Fibroblast of lung (primary cell): Measurements from ENCODE around the gene CPM. TPM values are rescaled to one million over a fixed set of nuclear protein-coding genes. Genes with fewer than 3 reads are reported as not detected.
"Not testable (repeated sequence)": the region's sequence is repeated elsewhere in the genome, so short reads cannot be mapped to it uniquely, and the experiment has no call there.

Experiments
- DNase-seq, 2 donors: peaks; one replicate each; pipeline versions ENCODE4 v3.0.0 to v3.0.0-alpha.2; 2010; ENCODE audit warnings: low read depth in 2 of 2
- H2AFZ ChIP-seq: 2 replicates; pipeline ENCODE4 v1.5.1; 2012; ENCODE audit warnings: low read length, control low read depth, inconsistent platforms
- H3K27ac ChIP-seq: 2 replicates; pipeline ENCODE4 v1.5.1; 2011; ENCODE audit warnings: low read length, control low read depth; ENCODE audit not compliant: insufficient read depth
- H3K27me3 ChIP-seq: 2 replicates; pipeline ENCODE4 v1.5.1; 2011; ENCODE audit warnings: mild to moderate bottlenecking, low read length; ENCODE audit not compliant: control insufficient read depth, insufficient read depth
- H3K36me3 ChIP-seq: 2 replicates; pipeline ENCODE4 v1.5.1; 2011; ENCODE audit warnings: low read length; ENCODE audit not compliant: control insufficient read depth, insufficient read depth
- H3K4me1 ChIP-seq: 2 replicates; pipeline ENCODE4 v1.5.1; 2011; ENCODE audit warnings: low read length; ENCODE audit not compliant: control insufficient read depth, insufficient read depth; ENCODE audit errors: extremely low read depth
- H3K4me2 ChIP-seq: 2 replicates; pipeline ENCODE4 v1.5.1; 2011; ENCODE audit warnings: low read length, control low read depth; ENCODE audit not compliant: insufficient read depth; ENCODE audit errors: extremely low read depth
- H3K4me3 ChIP-seq, 4 experiments: fragments of 200-600 bp in 1 of 4; sonication (generic) in 1 of 4; replicated peaks in 1 of 4; 2 replicates each; pipeline ENCODE4 v1.5.1; 2011 to 2016; ENCODE audit warnings: low read length in 4 of 4, low read depth in 3 of 4, mild to moderate bottlenecking in 3 of 4, control low read depth in 2 of 4, inconsistent platforms in 1 of 4, mixed read lengths in 1 of 4; ENCODE audit not compliant: insufficient read depth in 1 of 4; ENCODE audit errors: control extremely low read depth in 1 of 4
- H3K79me2 ChIP-seq: 2 replicates; pipeline ENCODE4 v1.5.1; 2012; ENCODE audit warnings: mild to moderate bottlenecking, low read length, inconsistent platforms; ENCODE audit not compliant: control insufficient read depth, insufficient read depth
- H3K9ac ChIP-seq: 2 replicates; pipeline ENCODE4 v1.5.1; 2011; ENCODE audit warnings: mild to moderate bottlenecking, low read length, control low read depth; ENCODE audit not compliant: insufficient read depth
- H3K9me3 ChIP-seq: 2 replicates; pipeline ENCODE4 v1.5.1; 2012; ENCODE audit warnings: low read depth, low read length; ENCODE audit not compliant: control insufficient read depth, insufficient read depth
- H4K20me1 ChIP-seq: 2 replicates; pipeline ENCODE4 v1.5.1; 2011; ENCODE audit warnings: low read length; ENCODE audit not compliant: control insufficient read depth, insufficient read depth; ENCODE audit errors: extremely low read depth
- CTCF ChIP-seq, 2 donors: IDR thresholded peaks in 1 of 2; conservative IDR thresholded peaks in 1 of 2; 1 replicate in 1 of 2; 2 replicates in 1 of 2; pipeline ENCODE4 v1.5.1; 2011 to 2012; ENCODE audit warnings: low read length in 2 of 2, control low read depth in 1 of 2, inconsistent platforms in 1 of 2, low read depth in 1 of 2, mild to moderate bottlenecking in 1 of 2
- EZH2 ChIP-seq: IDR thresholded peaks from 2 replicates; pipeline ENCODE4 v1.5.1; 2012; ENCODE audit warnings: low read length, control low read depth, mild to moderate bottlenecking; ENCODE audit errors: missing control alignments
- polyA plus RNA-seq, 2 donors: library from polyadenylated mRNA; depleted of rRNA in 1 of 2; stranded (reverse) in 1 of 2; unstranded in 1 of 2; fragments of >200 nt; gene quantifications; 2 replicates each; pipeline ENCODE4 v1.2.1, GENCODE V29; 2011 to 2012; ENCODE audit warnings: missing spikeins in 1 of 2
- total RNA-seq: library from RNA; depleted of rRNA; stranded (reverse); fragments of >200 nt; gene quantifications from 2 replicates; pipeline ENCODE4 v1.2.1, GENCODE V29; 2014

CPM gene
- total and polyA plus RNA-seq, 2 donors (not counting 1 experiment from before 2014, with no cell fraction given) = 5.3 to 23.5 TPM

- Histone ChIP-seq H3K4me3 (no peak overlapping the region), H3K9me3 (no peaks in the 10 kb centered on the region), H3K9ac (no peak overlapping the region), H3K36me3 (peaks cover 14% of the 10 kb centered on the region), H3K27me3 (no peaks in the 10 kb centered on the region), H3K4me2 (no peak overlapping the region), H4K20me1 (no peaks in the 10 kb centered on the region), H3K27ac (no peak overlapping the region), H3K79me2 (peaks cover 2% of the 10 kb centered on the region), H3K4me1 (no peaks in the 10 kb centered on the region), H2AFZ (no peak overlapping the region)
- DNase-seq = no peak
- TF ChIP-seq EZH2 (no peak), CTCF (conservative IDR thresholded peaks at IDR 0.05 in 1 of 2, IDR thresholded peaks at IDR 0.05 in 1 of 2; ENCODE audit: low read depth in 1 of 2, low read length in 2 of 2) (no peak)
Observed at GRCh38 chr12:68842784-68843567, 90.0 kb downstream of the CPM start.

- DNase-seq = no peak
- Histone ChIP-seq H3K4me2 (no peak overlapping the region), H3K27me3 (no peaks in the 10 kb centered on the region), H3K9me3 (no peaks in the 10 kb centered on the region), H3K27ac (no peak overlapping the region), H3K4me3 (no peak overlapping the region), H3K79me2 (peaks cover 2% of the 10 kb centered on the region), H3K9ac (no peak overlapping the region), H4K20me1 (no peaks in the 10 kb centered on the region), H3K4me1 (no peaks in the 10 kb centered on the region), H2AFZ (no peak overlapping the region), H3K36me3 (peaks cover 17% of the 10 kb centered on the region)
- TF ChIP-seq EZH2 (no peak), CTCF (conservative IDR thresholded peaks at IDR 0.05 in 1 of 2, IDR thresholded peaks at IDR 0.05 in 1 of 2; ENCODE audit: low read depth in 1 of 2, low read length in 2 of 2) (no peak)
Observed at GRCh38 chr12:68842123-68842522, 90.8 kb downstream of the CPM start.

DNA sequence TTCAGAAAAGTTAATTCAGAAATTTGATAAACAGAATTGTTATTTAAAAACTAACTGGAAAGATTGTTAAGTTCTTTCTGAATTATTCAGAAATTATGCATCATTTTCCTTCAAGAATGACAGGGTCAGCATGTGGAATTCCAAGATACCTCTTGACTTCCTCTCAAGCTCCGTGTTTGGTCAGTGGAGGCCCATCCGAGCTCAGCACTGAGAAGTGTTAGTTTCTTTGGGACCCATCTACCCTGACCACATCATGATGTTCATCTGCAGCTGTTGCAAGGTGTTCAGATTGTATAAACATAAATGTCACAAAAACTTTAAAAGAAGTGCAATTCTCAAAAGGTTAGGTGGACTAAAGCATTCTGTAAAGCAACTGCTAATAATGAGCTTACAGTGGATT is 91.3 kb downstream of the CPM start:
- DNase-seq = no peak
- TF ChIP-seq EZH2 (no peak), CTCF (conservative IDR thresholded peaks at IDR 0.05 in 1 of 2, IDR thresholded peaks at IDR 0.05 in 1 of 2; ENCODE audit: low read depth in 1 of 2, low read length in 2 of 2) (no peak)
- H3K9ac ChIP-seq = no peak overlapping the region
- H3K79me2 ChIP-seq = peaks cover 2% of the 10 kb centered on the region
- no peaks in the 10 kb centered on the region for H4K20me1 ChIP-seq
- H3K4me2 ChIP-seq = no peak overlapping the region
- H3K27me3 ChIP-seq = no peaks in the 10 kb centered on the region
- H3K4me1 ChIP-seq = no peaks in the 10 kb centered on the region
- no peak overlapping the region for H3K4me3 ChIP-seq
- no peak overlapping the region for H3K27ac ChIP-seq
- H3K36me3 ChIP-seq = peaks cover 17% of the 10 kb centered on the region
- no peak overlapping the region for H2AFZ ChIP-seq
- no peaks in the 10 kb centered on the region for H3K9me3 ChIP-seq

DNA sequence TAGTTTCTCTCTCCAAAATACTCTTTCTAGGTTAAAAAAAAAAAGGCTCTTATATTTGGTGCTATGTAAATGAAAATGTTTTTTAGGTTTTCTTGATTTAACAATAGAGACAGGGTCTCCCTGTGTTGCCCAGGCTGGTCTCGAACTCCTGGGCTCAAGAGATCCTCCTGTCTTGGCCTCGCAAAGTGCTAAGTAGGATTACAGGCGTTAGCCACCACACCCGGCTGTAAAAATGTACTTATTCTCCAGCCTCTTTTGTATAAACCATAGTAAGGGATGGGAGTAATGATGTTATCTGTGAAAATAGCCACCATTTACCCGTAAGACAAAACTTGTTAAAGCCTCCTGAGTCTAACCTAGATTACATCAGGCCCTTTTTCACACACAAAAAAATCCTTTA is 91.8 kb downstream of the CPM start:
- not testable (repeated sequence) for H3K4me3 ChIP-seq, H3K79me2 ChIP-seq, H3K9ac ChIP-seq, H3K9me3 ChIP-seq, H3K27ac ChIP-seq, H3K27me3 ChIP-seq, H4K20me1 ChIP-seq, DNase-seq, H3K4me1 ChIP-seq, H3K4me2 ChIP-seq, H2AFZ ChIP-seq
- peaks cover 19% of the 10 kb centered on the region for H3K36me3 ChIP-seq
